ENCODE results near the gene FSTL4.

Gene FSTL4

DNA sequence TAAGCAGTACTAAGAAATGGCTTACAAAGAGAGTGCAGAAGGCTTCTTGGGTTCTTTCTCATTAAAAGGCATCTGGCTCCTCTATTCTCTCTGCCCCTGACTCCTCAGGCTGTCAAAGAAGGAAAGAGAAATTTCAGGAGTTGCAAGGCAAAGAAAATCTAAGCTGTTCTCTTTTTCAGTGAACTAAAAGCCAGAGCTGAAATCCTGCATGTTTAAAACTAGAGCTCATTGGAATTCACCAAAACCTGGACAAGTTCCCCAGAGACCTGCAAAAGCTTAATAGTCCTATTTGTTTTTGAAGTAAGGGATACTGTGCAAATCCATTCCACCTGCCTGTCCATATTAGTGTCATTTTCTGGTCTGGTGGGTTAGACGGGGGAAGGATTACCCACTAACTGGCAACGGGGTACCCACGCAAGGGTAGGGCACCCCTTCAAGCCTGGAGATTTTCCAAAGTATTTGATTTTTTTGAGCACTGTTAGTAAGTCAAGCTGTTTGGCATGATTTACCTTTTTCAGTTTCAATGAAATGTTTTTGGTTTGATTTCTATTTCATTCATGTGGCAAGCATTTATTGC lies 179.3 kb downstream of the FSTL4 start:
- no peaks in the 10 kb centered on the region for H3K4me1 ChIP-seq (ENCODE audit: control insufficient read depth, insufficient read depth, low read length)
- no peaks in the 10 kb centered on the region for H3K36me3 ChIP-seq (ENCODE audit: control insufficient read depth in 2 of 2, insufficient read depth in 2 of 2, low read length in 2 of 2)
- no peak overlapping the region for H3K27ac ChIP-seq (ENCODE audit: low read length)
- H3K9me3 ChIP-seq (ENCODE audit: control insufficient read depth in 2 of 2, low read length in 2 of 2): no peaks in the 10 kb centered on the region
- no peak overlapping the region for H3K9ac ChIP-seq (ENCODE audit: low read length in 2 of 2)
- no peak overlapping the region for H3K4me3 ChIP-seq (ENCODE audit: low read length in 2 of 2)
- H3K27me3 ChIP-seq (ENCODE audit: control insufficient read depth in 1 of 2, insufficient read depth in 2 of 2, low read length in 2 of 2): no peaks in the 10 kb centered on the region

- peaks cover 0 to 3% of the 10 kb centered on the region in 2 donors for H3K27me3 ChIP-seq (ENCODE audit: control insufficient read depth in 1 of 2, insufficient read depth in 2 of 2, low read length in 2 of 2)
Measured at GRCh38 chr5:133431326-133431865, 180.9 kb downstream of the FSTL4 start.

DNA sequence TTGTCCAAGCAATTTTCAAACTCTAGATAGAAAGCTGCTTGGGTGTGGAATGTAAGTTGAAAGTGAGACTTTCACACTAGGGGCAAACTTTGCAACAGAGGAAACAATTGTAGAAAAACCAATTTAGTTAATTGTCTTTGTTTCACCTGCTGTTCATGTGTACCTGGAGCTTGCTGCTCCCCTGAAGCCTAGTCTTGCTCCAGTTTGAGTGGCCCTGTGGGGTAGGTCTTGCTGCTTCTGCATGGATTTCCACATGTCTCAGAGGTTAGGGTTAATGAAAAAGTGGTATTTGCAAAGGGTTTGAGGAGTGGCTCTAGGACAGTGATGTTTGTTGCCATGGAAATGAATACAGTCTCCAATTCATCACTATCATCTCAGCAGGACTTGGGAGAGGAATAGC lies 182.2 kb downstream of the FSTL4 start:
- H3K4me3 ChIP-seq (ENCODE audit: low read length in 2 of 2): no peak overlapping the region
- no peaks in the 10 kb centered on the region for H3K4me1 ChIP-seq (ENCODE audit: control insufficient read depth, insufficient read depth, low read length)
- H3K27me3 ChIP-seq (ENCODE audit: control insufficient read depth in 1 of 2, insufficient read depth in 2 of 2, low read length in 2 of 2): peaks cover 0 to 5% of the 10 kb centered on the region in 2 donors
- H3K36me3 ChIP-seq (ENCODE audit: control insufficient read depth in 2 of 2, insufficient read depth in 2 of 2, low read length in 2 of 2): no peaks in the 10 kb centered on the region
- H3K27ac ChIP-seq (ENCODE audit: low read length): no peak overlapping the region
- H3K9ac ChIP-seq (ENCODE audit: low read length in 2 of 2): no peak overlapping the region
- no peaks in the 10 kb centered on the region for H3K9me3 ChIP-seq (ENCODE audit: control insufficient read depth in 2 of 2, low read length in 2 of 2)

More at GRCh38 chr5:133431326-133431865, 180.9 kb downstream of the FSTL4 start:
- no peak overlapping the region for H3K4me3 ChIP-seq (ENCODE audit: low read length in 2 of 2)
- H3K9ac ChIP-seq (ENCODE audit: low read length in 2 of 2): no peak overlapping the region
- no peak overlapping the region for H3K27ac ChIP-seq (ENCODE audit: low read length)
- H3K36me3 ChIP-seq (ENCODE audit: control insufficient read depth in 2 of 2, insufficient read depth in 2 of 2, low read length in 2 of 2): no peaks in the 10 kb centered on the region
- H3K4me1 ChIP-seq (ENCODE audit: control insufficient read depth, insufficient read depth, low read length): no peaks in the 10 kb centered on the region
- no peaks in the 10 kb centered on the region for H3K9me3 ChIP-seq (ENCODE audit: control insufficient read depth in 2 of 2, low read length in 2 of 2)

DNA sequence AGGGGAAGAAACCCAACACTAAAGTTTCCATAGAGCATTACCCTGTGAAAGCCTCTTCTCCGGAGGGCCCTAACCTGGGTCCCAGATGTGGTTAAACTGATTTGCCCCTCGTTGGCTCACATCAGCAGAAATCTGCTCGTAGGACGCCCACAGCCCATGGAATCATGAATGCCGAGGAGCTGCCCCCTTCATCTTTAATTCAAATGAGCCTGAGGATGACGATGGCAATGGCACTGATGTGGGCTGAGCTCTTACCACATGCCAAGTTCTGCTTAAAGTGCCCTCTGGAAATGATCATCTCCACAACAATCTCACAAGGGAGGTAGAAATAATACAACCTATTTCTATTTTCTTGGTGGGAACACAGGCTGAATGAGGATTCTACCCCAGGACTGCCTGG lies 183.3 kb downstream of the FSTL4 start:
- Histone ChIP-seq H3K9ac (ENCODE audit: low read length in 2 of 2) (no peak overlapping the region), H3K4me3 (ENCODE audit: low read length in 2 of 2) (no peak overlapping the region), H3K27ac (ENCODE audit: low read length) (no peak overlapping the region), H3K36me3 (ENCODE audit: control insufficient read depth in 2 of 2, insufficient read depth in 2 of 2, low read length in 2 of 2) (no peaks in the 10 kb centered on the region), H3K27me3 (ENCODE audit: control insufficient read depth in 1 of 2, insufficient read depth in 2 of 2, low read length in 2 of 2) (peaks cover 0 to 5% of the 10 kb centered on the region in 2 donors), H3K4me1 (ENCODE audit: control insufficient read depth, insufficient read depth, low read length) (no peaks in the 10 kb centered on the region), H3K9me3 (ENCODE audit: control insufficient read depth in 2 of 2, low read length in 2 of 2) (no peaks in the 10 kb centered on the region)

DNA sequence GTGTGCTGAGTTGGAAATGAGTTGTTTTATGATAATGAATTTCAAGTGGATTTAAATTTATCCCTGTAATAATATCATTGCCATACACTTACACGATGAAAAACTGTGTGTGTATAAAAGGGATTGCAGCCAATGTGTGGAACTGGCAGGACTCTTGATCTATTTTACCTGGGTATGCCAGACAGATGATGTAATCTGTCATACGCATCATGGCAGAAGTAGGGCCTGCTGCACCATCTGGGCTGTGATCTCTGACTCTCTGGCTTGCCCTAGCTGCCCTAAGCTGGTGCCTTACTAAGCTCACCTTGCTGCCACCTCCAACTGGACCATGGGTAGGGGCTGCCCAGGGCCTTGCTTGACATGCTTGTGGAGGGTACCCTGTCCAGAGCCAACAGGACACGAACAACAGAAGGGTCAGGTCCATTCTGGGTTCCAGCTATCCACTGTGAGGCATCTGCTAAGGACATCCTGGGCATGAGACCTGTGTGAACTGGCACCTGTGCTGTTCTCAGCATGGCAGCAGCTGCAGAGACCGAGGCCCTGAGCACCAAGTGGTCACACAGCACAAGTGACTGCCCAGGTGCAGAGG lies 184.2 kb downstream of the FSTL4 start:
- Histone ChIP-seq H3K9ac (ENCODE audit: low read length in 2 of 2) (no peak overlapping the region), H3K4me3 (ENCODE audit: low read length in 2 of 2) (no peak overlapping the region), H3K4me1 (ENCODE audit: control insufficient read depth, insufficient read depth, low read length) (no peaks in the 10 kb centered on the region), H3K27me3 (ENCODE audit: control insufficient read depth in 1 of 2, insufficient read depth in 2 of 2, low read length in 2 of 2) (peaks cover 0 to 5% of the 10 kb centered on the region in 2 donors), H3K27ac (ENCODE audit: low read length) (no peak overlapping the region), H3K9me3 (ENCODE audit: control insufficient read depth in 2 of 2, low read length in 2 of 2) (no peaks in the 10 kb centered on the region), H3K36me3 (ENCODE audit: control insufficient read depth in 2 of 2, insufficient read depth in 2 of 2, low read length in 2 of 2) (no peaks in the 10 kb centered on the region)

- no peak overlapping the region for H3K4me3 ChIP-seq (ENCODE audit: low read length in 2 of 2)
- H3K9me3 ChIP-seq (ENCODE audit: control insufficient read depth in 2 of 2, low read length in 2 of 2): no peaks in the 10 kb centered on the region
- peaks cover 0 to 5% of the 10 kb centered on the region in 2 donors for H3K27me3 ChIP-seq (ENCODE audit: control insufficient read depth in 1 of 2, insufficient read depth in 2 of 2, low read length in 2 of 2)
- no peaks in the 10 kb centered on the region for H3K4me1 ChIP-seq (ENCODE audit: control insufficient read depth, insufficient read depth, low read length)
- no peaks in the 10 kb centered on the region for H3K36me3 ChIP-seq (ENCODE audit: control insufficient read depth in 2 of 2, insufficient read depth in 2 of 2, low read length in 2 of 2)
- H3K27ac ChIP-seq (ENCODE audit: low read length): no peak overlapping the region
- no peak overlapping the region for H3K9ac ChIP-seq (ENCODE audit: low read length in 2 of 2)
Measured at GRCh38 chr5:133427121-133427777, 185.1 kb downstream of the FSTL4 start.

DNA sequence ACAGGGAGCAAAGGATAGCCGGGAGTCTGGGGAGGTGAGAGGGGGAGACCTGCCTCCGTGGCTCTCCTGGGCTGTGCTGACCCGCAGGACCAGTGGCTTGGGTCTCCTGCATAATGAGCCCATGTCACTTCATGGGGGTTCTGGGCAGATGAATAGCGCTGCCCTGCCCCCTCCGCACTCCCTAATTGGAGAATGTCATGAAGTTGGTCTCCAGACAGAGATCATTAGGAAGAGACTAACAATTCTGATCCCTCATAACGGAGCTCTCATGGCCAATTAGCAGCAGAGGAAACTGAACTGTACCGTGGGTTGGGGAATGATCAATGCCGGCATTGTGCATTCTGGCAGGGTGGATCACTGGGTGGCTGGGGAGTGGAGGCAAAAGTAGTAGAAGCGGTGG lies 186.1 kb downstream of the FSTL4 start:
- H3K36me3 ChIP-seq (ENCODE audit: control insufficient read depth in 2 of 2, insufficient read depth in 2 of 2, low read length in 2 of 2): no peaks in the 10 kb centered on the region
- H3K4me3 ChIP-seq (ENCODE audit: low read length in 2 of 2): no peak overlapping the region
- no peak overlapping the region for H3K27ac ChIP-seq (ENCODE audit: low read length)
- H3K4me1 ChIP-seq (ENCODE audit: control insufficient read depth, insufficient read depth, low read length): no peaks in the 10 kb centered on the region
- peaks cover 0 to 7% of the 10 kb centered on the region in 2 donors for H3K27me3 ChIP-seq (ENCODE audit: control insufficient read depth in 1 of 2, insufficient read depth in 2 of 2, low read length in 2 of 2)
- H3K9me3 ChIP-seq (ENCODE audit: control insufficient read depth in 2 of 2, low read length in 2 of 2): no peaks in the 10 kb centered on the region
- H3K9ac ChIP-seq (ENCODE audit: low read length in 2 of 2): no peak overlapping the region

DNA sequence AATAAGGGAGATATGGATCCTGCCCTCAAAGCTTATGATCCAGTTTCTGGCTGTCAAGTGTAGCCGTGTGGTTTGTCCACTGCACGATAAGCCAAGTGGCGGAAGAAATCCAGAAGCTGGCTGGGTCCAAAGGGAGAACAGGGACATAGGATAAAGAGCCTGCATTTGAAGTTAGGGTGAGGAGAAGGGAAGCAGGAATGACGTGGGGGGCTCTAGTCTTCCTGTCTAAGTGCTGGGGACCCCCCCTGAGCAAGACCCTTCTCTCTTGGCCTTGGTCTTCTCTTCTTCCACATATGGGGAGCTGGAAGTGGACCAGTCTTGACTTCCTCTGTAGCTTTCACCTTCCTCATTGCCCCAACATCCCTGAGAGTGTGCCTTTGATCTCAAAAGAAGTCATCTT lies 186.6 kb downstream of the FSTL4 start:
- Histone ChIP-seq H3K4me1 (ENCODE audit: control insufficient read depth, insufficient read depth, low read length) (no peaks in the 10 kb centered on the region), H3K9ac (ENCODE audit: low read length in 2 of 2) (no peak overlapping the region), H3K27ac (ENCODE audit: low read length) (no peak overlapping the region), H3K4me3 (ENCODE audit: low read length in 2 of 2) (no peak overlapping the region), H3K9me3 (ENCODE audit: control insufficient read depth in 2 of 2, low read length in 2 of 2) (no peaks in the 10 kb centered on the region), H3K36me3 (ENCODE audit: control insufficient read depth in 2 of 2, insufficient read depth in 2 of 2, low read length in 2 of 2) (no peaks in the 10 kb centered on the region), H3K27me3 (ENCODE audit: control insufficient read depth in 1 of 2, insufficient read depth in 2 of 2, low read length in 2 of 2) (peaks cover 0 to 7% of the 10 kb centered on the region in 2 donors)

DNA sequence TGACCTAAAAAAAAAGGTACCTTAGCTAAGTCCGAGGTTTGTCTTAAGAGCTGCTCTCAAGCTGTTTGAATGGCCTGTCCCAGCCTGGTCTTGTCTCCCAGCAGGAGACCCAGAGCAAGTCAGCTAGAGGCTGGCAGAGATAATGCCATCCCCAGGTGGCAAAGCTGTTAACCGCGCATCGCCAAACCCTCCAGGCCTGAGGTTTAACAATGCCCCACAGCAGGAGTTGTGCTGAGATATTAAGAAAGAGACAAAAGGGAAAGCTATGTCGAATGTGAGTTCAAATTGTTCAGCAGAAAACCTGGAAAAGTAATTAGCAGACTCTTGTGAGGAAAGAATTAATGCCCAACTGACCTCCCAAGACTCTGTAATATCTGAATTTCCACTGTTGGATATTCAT lies 187.1 kb downstream of the FSTL4 start:
- Histone ChIP-seq H3K4me3 (ENCODE audit: low read length in 2 of 2) (no peak overlapping the region), H3K36me3 (ENCODE audit: control insufficient read depth in 2 of 2, insufficient read depth in 2 of 2, low read length in 2 of 2) (no peaks in the 10 kb centered on the region), H3K4me1 (ENCODE audit: control insufficient read depth, insufficient read depth, low read length) (no peaks in the 10 kb centered on the region), H3K27me3 (ENCODE audit: control insufficient read depth in 1 of 2, insufficient read depth in 2 of 2, low read length in 2 of 2) (peaks cover 0 to 8% of the 10 kb centered on the region in 2 donors), H3K9ac (ENCODE audit: low read length in 2 of 2) (no peak overlapping the region), H3K27ac (ENCODE audit: low read length) (no peak overlapping the region), H3K9me3 (ENCODE audit: control insufficient read depth in 2 of 2, low read length in 2 of 2) (no peaks in the 10 kb centered on the region)

- Histone ChIP-seq H3K27ac (ENCODE audit: low read length) (no peak overlapping the region), H3K9ac (ENCODE audit: low read length in 2 of 2) (no peak overlapping the region), H3K4me1 (ENCODE audit: control insufficient read depth, insufficient read depth, low read length) (no peaks in the 10 kb centered on the region), H3K4me3 (ENCODE audit: low read length in 2 of 2) (no peak overlapping the region), H3K36me3 (ENCODE audit: control insufficient read depth in 2 of 2, insufficient read depth in 2 of 2, low read length in 2 of 2) (no peaks in the 10 kb centered on the region), H3K27me3 (ENCODE audit: control insufficient read depth in 1 of 2, insufficient read depth in 2 of 2, low read length in 2 of 2) (peaks cover 0 to 8% of the 10 kb centered on the region in 2 donors), H3K9me3 (ENCODE audit: control insufficient read depth in 2 of 2, low read length in 2 of 2) (no peaks in the 10 kb centered on the region)
Measured at GRCh38 chr5:133423618-133424282, 188.6 kb downstream of the FSTL4 start.

Measured in stomach smooth muscle (tissue), 2 donors.